Measurements from ENCODE around the gene MAP3K5.

DNA sequence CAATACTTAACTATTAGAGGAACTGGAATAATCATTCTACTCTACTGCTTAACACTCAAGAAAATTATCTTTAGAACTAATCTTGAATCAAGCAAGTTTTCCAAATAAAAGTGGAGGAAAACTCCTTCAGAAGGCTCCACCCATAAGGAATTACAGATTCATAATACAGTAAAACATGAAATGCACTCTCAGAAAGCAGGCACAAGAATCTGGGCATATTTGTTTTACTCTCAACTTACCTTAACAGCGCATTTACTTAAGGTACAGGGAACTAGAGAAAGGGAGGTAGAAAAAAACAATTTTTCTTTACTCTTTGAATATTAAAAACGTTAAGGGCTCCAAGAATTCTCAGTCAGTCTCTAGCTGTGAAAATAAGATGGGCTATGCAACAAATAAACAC, 140.3 kb downstream of the MAP3K5 start:
- TF ChIP-seq, protein P1, sequence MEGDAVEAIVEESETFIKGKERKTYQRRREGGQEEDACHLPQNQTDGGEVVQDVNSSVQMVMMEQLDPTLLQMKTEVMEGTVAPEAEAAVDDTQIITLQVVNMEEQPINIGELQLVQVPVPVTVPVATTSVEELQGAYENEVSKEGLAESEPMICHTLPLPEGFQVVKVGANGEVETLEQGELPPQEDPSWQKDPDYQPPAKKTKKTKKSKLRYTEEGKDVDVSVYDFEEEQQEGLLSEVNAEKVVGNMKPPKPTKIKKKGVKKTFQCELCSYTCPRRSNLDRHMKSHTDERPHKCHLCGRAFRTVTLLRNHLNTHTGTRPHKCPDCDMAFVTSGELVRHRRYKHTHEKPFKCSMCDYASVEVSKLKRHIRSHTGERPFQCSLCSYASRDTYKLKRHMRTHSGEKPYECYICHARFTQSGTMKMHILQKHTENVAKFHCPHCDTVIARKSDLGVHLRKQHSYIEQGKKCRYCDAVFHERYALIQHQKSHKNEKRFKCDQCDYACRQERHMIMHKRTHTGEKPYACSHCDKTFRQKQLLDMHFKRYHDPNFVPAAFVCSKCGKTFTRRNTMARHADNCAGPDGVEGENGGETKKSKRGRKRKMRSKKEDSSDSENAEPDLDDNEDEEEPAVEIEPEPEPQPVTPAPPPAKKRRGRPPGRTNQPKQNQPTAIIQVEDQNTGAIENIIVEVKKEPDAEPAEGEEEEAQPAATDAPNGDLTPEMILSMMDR (IDR thresholded peaks at IDR 0.05), result no peak
- no peak for TF ChIP-seq POLR2A (IDR thresholded peaks at IDR 0.05)
